ENCODE measurements around the gene COX19. TPM values are rescaled to one million over a fixed set of nuclear protein-coding genes. Genes with fewer than 3 reads are reported as not detected.

COX19 gene
- total and polyA plus RNA-seq, 2 experiments from 2014 or later: 11.7 to 12.6 TPM

MicroRNA genes within 50 kb of the gene (microRNA counts, 767-probe panel; counts per million panel counts)
- microRNA hsa-miR-339-3p: not detected
- microRNA hsa-miR-339-5p: not detected

Small RNA genes within 50 kb of the gene (microRNA-seq; reads per million reads assigned to microRNA genes)
- 100 reads per million, percentile 65 among the genes with 10 or more reads in this experiment for gene MIR339

Small RNA genes within 50 kb of the gene (small RNA-seq; reads per million reads assigned to genes)
- 0.75 reads per million, percentile 51 among the genes with 10 or more reads in this experiment for gene MIR339 (ENCODE audit: low replicate concordance)

Other genes starting within 250 kb of the COX19 start
- 74.0 and 86.7 TPM in 2 replicates for gene DNAAF5, start 248.8 kb downstream of the COX19 start, total RNA-seq (2014; rRNA removed; shearing (Covaris generic))
- gene DNAAF5, start 248.8 kb downstream of the COX19 start, polyA plus RNA-seq (2016; fragmentation: Nextera tagmentation; extraction: Ambion mirVana): 20.4 and 20.9 TPM in 2 replicates
- gene PRKAR1B, start 248.3 kb downstream of the COX19 start, total RNA-seq (2014; rRNA removed; shearing (Covaris generic)): 34.7 and 36.7 TPM in 2 replicates
- gene PRKAR1B, start 248.3 kb downstream of the COX19 start, polyA plus RNA-seq (2016; fragmentation: Nextera tagmentation; extraction: Ambion mirVana): 30.6 and 35.7 TPM in 2 replicates
- 143 and 145 TPM in 2 replicates for gene SUN1, start 143.1 kb downstream of the COX19 start, total RNA-seq (2014; rRNA removed; shearing (Covaris generic))
- gene SUN1, start 143.1 kb downstream of the COX19 start, polyA plus RNA-seq (2016; fragmentation: Nextera tagmentation; extraction: Ambion mirVana): 57.9 and 63.3 TPM in 2 replicates
- 55.0 and 79.1 TPM in 2 replicates for gene GET4, start 99.0 kb downstream of the COX19 start, total RNA-seq (2014; rRNA removed; shearing (Covaris generic))
- gene GET4, start 99.0 kb downstream of the COX19 start, polyA plus RNA-seq (2016; fragmentation: Nextera tagmentation; extraction: Ambion mirVana): 48.0 and 54.5 TPM in 2 replicates
- 4.3 and 9.6 TPM in 2 replicates for gene ADAP1, start 20.9 kb downstream of the COX19 start, total RNA-seq (2014; rRNA removed; shearing (Covaris generic))
- 1.9 and 2.2 TPM in 2 replicates for gene ADAP1, start 20.9 kb downstream of the COX19 start, polyA plus RNA-seq (2016; fragmentation: Nextera tagmentation; extraction: Ambion mirVana)
- not detected in 2 replicates for gene CYP2W1, start 7.6 kb upstream of the COX19 start, total RNA-seq (2014; rRNA removed; shearing (Covaris generic))
- not detected in 2 replicates for gene CYP2W1, start 7.6 kb upstream of the COX19 start, polyA plus RNA-seq (2016; fragmentation: Nextera tagmentation; extraction: Ambion mirVana)
- gene GPR146, start 69.0 kb upstream of the COX19 start, total RNA-seq (2014; rRNA removed; shearing (Covaris generic)): 0.16 and 0.28 TPM in 2 replicates
- gene GPR146, start 69.0 kb upstream of the COX19 start, polyA plus RNA-seq (2016; fragmentation: Nextera tagmentation; extraction: Ambion mirVana): 0.37 TPM in 1 of 2 replicates, not detected in the other
- gene GPER1, start 112.6 kb upstream of the COX19 start, total RNA-seq (2014; rRNA removed; shearing (Covaris generic)): 2.8 TPM in 1 of 2 replicates, not detected in the other
- 0.42 and 0.89 TPM in 2 replicates for gene GPER1, start 112.6 kb upstream of the COX19 start, polyA plus RNA-seq (2016; fragmentation: Nextera tagmentation; extraction: Ambion mirVana)
- gene ZFAND2A, start 184.6 kb upstream of the COX19 start, total RNA-seq (2014; rRNA removed; shearing (Covaris generic)): 14.4 and 15.3 TPM in 2 replicates
- 29.2 and 30.3 TPM in 2 replicates for gene ZFAND2A, start 184.6 kb upstream of the COX19 start, polyA plus RNA-seq (2016; fragmentation: Nextera tagmentation; extraction: Ambion mirVana)